OCI-LY1 (cell line): Measurements from ENCODE around the gene CHCHD6.

Experiments
- H2AFZ ChIP-seq: fragments of 200-600 bp; sonication (generic), shearing (Covaris generic); 2 replicates; pipeline ENCODE4 v1.6.0; 2014; ENCODE audit warnings: antibody characterized with exemption, mild to moderate bottlenecking, low read length
- H3F3A ChIP-seq: fragments of 200-600 bp; sonication (generic), shearing (Covaris generic); 2 replicates; pipeline ENCODE4 v1.6.0; 2014; ENCODE audit warnings: mild to moderate bottlenecking, antibody characterized with exemption, low read length, moderate library complexity; ENCODE audit not compliant: insufficient read depth
- H3K27ac ChIP-seq: fragments of 200-600 bp; sonication (generic); 2 replicates; pipeline ENCODE4 v1.5.1; 2014; ENCODE audit warnings: low read length, mixed run types, mild to moderate bottlenecking, low read depth; ENCODE audit not compliant: poor library complexity, severe bottlenecking
- H3K27me3 ChIP-seq: fragments of 200-600 bp; sonication (generic); 2 replicates; pipeline ENCODE4 v1.6.0; 2014; ENCODE audit warnings: antibody characterized with exemption, mild to moderate bottlenecking, low read length, moderate library complexity; ENCODE audit not compliant: insufficient read depth
- H3K36me3 ChIP-seq: fragments of 200-600 bp; sonication (generic); 2 replicates; pipeline ENCODE4 v1.6.1; 2014; ENCODE audit warnings: mild to moderate bottlenecking, antibody characterized with exemption, low read length, moderate library complexity, mixed read lengths; ENCODE audit not compliant: insufficient read depth
- H3K4me1 ChIP-seq: fragments of 200-600 bp; sonication (generic); 2 replicates; pipeline ENCODE4 v1.5.1; 2014; ENCODE audit warnings: mild to moderate bottlenecking, low read length, moderate library complexity; ENCODE audit not compliant: insufficient read depth, severe bottlenecking
- H3K4me2 ChIP-seq: fragments of 200-600 bp; sonication (generic), shearing (Covaris generic); 2 replicates; pipeline ENCODE4 v1.6.1; 2014; ENCODE audit warnings: low read length
- H3K4me3 ChIP-seq: fragments of 200-600 bp; sonication (generic); 2 replicates; pipeline ENCODE4 v1.5.1; 2014; ENCODE audit warnings: low read length, low read depth, mild to moderate bottlenecking, mixed read lengths; ENCODE audit not compliant: poor library complexity, severe bottlenecking
- H3K79me2 ChIP-seq: fragments of 200-600 bp; shearing (Covaris generic); 2 replicates; pipeline ENCODE4 v1.6.1; 2016; ENCODE audit warnings: mixed run types, low read length, mixed read lengths; ENCODE audit not compliant: insufficient read depth
- H3K9ac ChIP-seq: fragments of 200-600 bp; sonication (generic), shearing (Covaris generic); 2 replicates; pipeline ENCODE4 v1.6.1; 2014; ENCODE audit warnings: mild to moderate bottlenecking, low read length, mixed read lengths
- H3K9me2 ChIP-seq: fragments of 200-600 bp; sonication (generic), shearing (Covaris generic); 2 replicates; pipeline ENCODE4 v1.6.1; 2014; ENCODE audit warnings: low read depth, mild to moderate bottlenecking, low read length, mixed read lengths
- H3K9me3 ChIP-seq: fragments of 200-600 bp; shearing (Covaris generic); 2 replicates; pipeline ENCODE4 v1.6.1; 2014; ENCODE audit warnings: low read length, mixed read lengths
- H4K20me1 ChIP-seq: fragments of 200-600 bp; sonication (generic), shearing (Covaris generic); 2 replicates; pipeline ENCODE4 v1.6.0; 2016; ENCODE audit warnings: mild to moderate bottlenecking, low read length; ENCODE audit not compliant: insufficient read depth
- EZH2 ChIP-seq: fragments of 200-600 bp; sonication (generic), shearing (Covaris generic); IDR thresholded peaks from 2 replicates; pipeline ENCODE4 v1.8.0; 2017; ENCODE audit warnings: borderline replicate concordance, mixed run types, mild to moderate bottlenecking, antibody characterized with exemption, low read length, moderate library complexity, mixed read lengths
- TF ChIP-seq, protein P1 (sequence below): fragments of 200-600 bp; sonication (generic), shearing (Covaris generic); IDR thresholded peaks from 2 replicates; pipeline ENCODE4 v1.5.1; 2017; ENCODE audit warnings: mild to moderate bottlenecking, antibody characterized with exemption, low read length, moderate library complexity, mixed read lengths

Gene CHCHD6

DNA sequence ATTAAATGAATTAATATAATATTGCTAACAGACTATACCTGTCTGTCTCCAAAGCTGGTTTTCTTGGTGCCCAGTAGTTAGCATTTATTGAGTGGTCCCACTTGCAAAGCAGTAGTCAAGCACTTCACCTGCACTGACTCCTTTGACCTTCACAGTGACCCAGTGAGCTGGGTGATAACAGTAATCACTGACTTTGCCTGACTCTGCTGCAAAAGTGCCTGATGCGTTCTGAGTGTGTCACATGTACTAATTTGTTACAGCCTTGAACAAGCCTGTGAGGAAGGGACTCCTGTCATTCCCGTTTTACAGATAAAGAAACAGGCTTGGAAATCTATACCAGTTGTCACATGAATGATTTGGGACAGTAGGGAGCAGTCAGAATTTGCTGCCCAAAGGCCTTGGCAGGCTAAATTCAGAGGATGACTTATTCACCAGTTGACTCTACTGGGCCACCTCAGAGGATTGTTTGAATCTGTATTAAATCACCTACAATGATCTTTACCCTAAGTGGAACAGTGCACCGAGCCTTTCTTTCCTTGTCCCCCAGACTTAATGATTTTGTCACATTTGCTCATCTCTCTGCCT lies 162.2 kb downstream of the CHCHD6 start:
- Histone ChIP-seq H3K9me2 (no peaks in the 10 kb centered on the region), H3K27me3 (no peaks in the 10 kb centered on the region), H3K27ac (no peak overlapping the region), H3K36me3 (no peaks in the 10 kb centered on the region), H3K9ac (no peak overlapping the region), H3K4me3 (no peak overlapping the region), H3K4me2 (no peak overlapping the region), H3K79me2 (no peaks in the 10 kb centered on the region), H3K9me3 (no peaks in the 10 kb centered on the region), H3K4me1 (no peaks in the 10 kb centered on the region), H4K20me1 (no peaks in the 10 kb centered on the region), H3F3A (no peaks in the 10 kb centered on the region), H2AFZ (no peak overlapping the region)
- TF ChIP-seq EZH2: no peak
- TF ChIP-seq, protein P1, sequence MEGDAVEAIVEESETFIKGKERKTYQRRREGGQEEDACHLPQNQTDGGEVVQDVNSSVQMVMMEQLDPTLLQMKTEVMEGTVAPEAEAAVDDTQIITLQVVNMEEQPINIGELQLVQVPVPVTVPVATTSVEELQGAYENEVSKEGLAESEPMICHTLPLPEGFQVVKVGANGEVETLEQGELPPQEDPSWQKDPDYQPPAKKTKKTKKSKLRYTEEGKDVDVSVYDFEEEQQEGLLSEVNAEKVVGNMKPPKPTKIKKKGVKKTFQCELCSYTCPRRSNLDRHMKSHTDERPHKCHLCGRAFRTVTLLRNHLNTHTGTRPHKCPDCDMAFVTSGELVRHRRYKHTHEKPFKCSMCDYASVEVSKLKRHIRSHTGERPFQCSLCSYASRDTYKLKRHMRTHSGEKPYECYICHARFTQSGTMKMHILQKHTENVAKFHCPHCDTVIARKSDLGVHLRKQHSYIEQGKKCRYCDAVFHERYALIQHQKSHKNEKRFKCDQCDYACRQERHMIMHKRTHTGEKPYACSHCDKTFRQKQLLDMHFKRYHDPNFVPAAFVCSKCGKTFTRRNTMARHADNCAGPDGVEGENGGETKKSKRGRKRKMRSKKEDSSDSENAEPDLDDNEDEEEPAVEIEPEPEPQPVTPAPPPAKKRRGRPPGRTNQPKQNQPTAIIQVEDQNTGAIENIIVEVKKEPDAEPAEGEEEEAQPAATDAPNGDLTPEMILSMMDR: no peak

DNA sequence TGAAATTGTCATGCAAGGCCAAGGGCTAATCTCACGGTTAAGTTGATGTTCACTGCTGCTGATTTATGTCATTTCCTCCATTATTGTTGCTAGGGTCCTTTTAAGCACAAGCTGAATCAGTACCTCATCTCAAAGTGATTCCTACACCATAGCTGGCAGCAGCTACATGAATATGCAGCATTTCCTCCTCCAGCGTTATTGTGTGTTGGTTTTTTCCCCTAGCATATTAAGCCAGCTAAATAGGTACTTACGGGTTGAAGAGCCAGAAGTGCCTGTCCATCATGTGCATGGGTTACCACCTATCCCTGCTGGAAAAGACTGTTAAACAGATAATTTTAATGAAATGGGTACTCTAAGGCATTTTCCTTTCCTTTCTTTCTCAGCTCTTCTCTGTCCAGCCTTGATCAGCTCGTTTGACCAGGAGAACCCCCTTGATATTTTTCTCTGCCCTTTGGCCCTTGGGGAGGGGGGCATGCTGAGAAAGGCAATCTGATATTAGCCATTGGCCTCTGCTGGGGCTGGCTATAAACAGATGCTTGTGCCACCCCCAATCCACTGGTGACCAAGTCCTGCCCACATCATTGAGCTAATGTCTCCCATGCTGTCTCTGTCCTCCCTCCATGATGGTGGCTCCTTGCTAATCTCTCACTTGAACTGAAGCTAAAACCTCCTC lies 163.3 kb downstream of the CHCHD6 start:
- no peaks in the 10 kb centered on the region for H3K4me1 ChIP-seq
- H3K9me2 ChIP-seq: no peaks in the 10 kb centered on the region
- no peaks in the 10 kb centered on the region for H3K9me3 ChIP-seq
- H3K27ac ChIP-seq: no peak overlapping the region
- no peaks in the 10 kb centered on the region for H3K36me3 ChIP-seq
- no peak overlapping the region for H3K4me2 ChIP-seq
- H3K27me3 ChIP-seq: no peaks in the 10 kb centered on the region
- TF ChIP-seq, protein P1: no peak
- no peak for TF ChIP-seq EZH2
- H3K4me3 ChIP-seq: no peak overlapping the region
- no peak overlapping the region for H2AFZ ChIP-seq
- no peaks in the 10 kb centered on the region for H3F3A ChIP-seq
- H3K79me2 ChIP-seq: no peaks in the 10 kb centered on the region
- no peaks in the 10 kb centered on the region for H4K20me1 ChIP-seq
- H3K9ac ChIP-seq: no peak overlapping the region

DNA sequence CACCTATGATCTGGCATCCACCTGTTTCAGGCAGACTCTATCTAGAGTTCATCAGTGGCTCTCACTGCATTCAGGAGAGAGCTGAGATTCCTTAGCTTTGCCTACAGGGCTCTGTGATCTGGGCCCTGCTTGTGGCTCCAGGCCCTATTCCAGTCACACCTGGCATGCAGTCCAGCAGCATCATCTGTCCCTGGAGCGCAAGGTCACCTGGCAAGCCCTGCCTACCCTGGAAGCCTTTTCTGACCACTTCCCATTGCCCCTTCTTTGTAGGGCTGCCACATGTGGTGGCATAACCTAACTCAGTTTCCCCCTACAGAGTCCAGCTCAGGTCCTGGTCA lies 163.8 kb downstream of the CHCHD6 start:
- Histone ChIP-seq H2AFZ (no peak overlapping the region), H3K9me2 (no peaks in the 10 kb centered on the region), H3K4me2 (no peak overlapping the region), H3K27ac (no peak overlapping the region), H3K9ac (no peak overlapping the region), H3K4me1 (no peaks in the 10 kb centered on the region), H3K36me3 (no peaks in the 10 kb centered on the region), H3K79me2 (no peaks in the 10 kb centered on the region), H3K9me3 (no peaks in the 10 kb centered on the region), H3F3A (no peaks in the 10 kb centered on the region), H4K20me1 (no peaks in the 10 kb centered on the region), H3K27me3 (no peaks in the 10 kb centered on the region), H3K4me3 (no peak overlapping the region)
- TF ChIP-seq, protein P1: no peak
- no peak for TF ChIP-seq EZH2
